Measurements from ENCODE around the gene PNLIPRP2.

Gene PNLIPRP2

GRCh38 chr10:116632596-116633215 lies 12.0 kb downstream of the PNLIPRP2 start (continued):
- TF ChIP-seq, protein P1, sequence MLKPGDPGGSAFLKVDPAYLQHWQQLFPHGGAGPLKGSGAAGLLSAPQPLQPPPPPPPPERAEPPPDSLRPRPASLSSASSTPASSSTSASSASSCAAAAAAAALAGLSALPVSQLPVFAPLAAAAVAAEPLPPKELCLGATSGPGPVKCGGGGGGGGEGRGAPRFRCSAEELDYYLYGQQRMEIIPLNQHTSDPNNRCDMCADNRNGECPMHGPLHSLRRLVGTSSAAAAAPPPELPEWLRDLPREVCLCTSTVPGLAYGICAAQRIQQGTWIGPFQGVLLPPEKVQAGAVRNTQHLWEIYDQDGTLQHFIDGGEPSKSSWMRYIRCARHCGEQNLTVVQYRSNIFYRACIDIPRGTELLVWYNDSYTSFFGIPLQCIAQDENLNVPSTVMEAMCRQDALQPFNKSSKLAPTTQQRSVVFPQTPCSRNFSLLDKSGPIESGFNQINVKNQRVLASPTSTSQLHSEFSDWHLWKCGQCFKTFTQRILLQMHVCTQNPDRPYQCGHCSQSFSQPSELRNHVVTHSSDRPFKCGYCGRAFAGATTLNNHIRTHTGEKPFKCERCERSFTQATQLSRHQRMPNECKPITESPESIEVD (tag by site-specific recombination; IDR thresholded peaks at IDR 0.05) = no peak

DNA sequence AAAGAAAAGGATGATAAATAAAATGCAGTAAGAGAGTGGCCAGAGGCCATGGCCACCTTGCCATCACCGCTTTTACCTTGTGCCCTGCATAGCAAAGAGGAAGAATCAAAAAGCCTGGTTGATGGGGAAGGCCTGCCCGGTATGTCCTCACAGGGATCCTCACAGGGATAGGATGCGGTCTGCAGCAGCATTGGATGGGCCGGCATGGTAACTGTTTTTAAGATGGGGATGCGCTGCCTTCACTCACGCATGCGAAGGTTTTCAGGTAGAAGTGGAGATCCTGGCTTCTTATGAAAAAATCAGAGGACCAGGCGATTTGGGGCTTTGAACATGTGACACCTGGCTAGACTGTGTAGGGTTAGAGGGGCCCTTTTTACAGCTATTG lies 12.5 kb downstream of the PNLIPRP2 start:
- no peak overlapping the region for H3K4me3 ChIP-seq (ENCODE audit: low read depth, low read length)
- no peaks in the 10 kb centered on the region for H3K4me1 ChIP-seq (ENCODE audit: control insufficient read depth, insufficient read depth, low read length)
- CTCF ChIA-PET = no interaction called here
- H3K9me3 ChIP-seq (ENCODE audit: control insufficient read depth, insufficient read depth, low read depth, low read length) = no peaks in the 10 kb centered on the region
- POLR2A ChIA-PET = no interaction called here
- no peaks in the 10 kb centered on the region for H3K36me3 ChIP-seq (ENCODE audit: control insufficient read depth in 2 of 2, insufficient read depth in 1 of 2, low read length in 2 of 2)
- H3K27ac ChIP-seq (ENCODE audit: extremely low read depth, low read depth, low read length) = no peak overlapping the region
- TF ChIP-seq ZNF157 (tag by site-specific recombination; IDR thresholded peaks at IDR 0.05) = no peak
- TF ChIP-seq, protein P2, sequence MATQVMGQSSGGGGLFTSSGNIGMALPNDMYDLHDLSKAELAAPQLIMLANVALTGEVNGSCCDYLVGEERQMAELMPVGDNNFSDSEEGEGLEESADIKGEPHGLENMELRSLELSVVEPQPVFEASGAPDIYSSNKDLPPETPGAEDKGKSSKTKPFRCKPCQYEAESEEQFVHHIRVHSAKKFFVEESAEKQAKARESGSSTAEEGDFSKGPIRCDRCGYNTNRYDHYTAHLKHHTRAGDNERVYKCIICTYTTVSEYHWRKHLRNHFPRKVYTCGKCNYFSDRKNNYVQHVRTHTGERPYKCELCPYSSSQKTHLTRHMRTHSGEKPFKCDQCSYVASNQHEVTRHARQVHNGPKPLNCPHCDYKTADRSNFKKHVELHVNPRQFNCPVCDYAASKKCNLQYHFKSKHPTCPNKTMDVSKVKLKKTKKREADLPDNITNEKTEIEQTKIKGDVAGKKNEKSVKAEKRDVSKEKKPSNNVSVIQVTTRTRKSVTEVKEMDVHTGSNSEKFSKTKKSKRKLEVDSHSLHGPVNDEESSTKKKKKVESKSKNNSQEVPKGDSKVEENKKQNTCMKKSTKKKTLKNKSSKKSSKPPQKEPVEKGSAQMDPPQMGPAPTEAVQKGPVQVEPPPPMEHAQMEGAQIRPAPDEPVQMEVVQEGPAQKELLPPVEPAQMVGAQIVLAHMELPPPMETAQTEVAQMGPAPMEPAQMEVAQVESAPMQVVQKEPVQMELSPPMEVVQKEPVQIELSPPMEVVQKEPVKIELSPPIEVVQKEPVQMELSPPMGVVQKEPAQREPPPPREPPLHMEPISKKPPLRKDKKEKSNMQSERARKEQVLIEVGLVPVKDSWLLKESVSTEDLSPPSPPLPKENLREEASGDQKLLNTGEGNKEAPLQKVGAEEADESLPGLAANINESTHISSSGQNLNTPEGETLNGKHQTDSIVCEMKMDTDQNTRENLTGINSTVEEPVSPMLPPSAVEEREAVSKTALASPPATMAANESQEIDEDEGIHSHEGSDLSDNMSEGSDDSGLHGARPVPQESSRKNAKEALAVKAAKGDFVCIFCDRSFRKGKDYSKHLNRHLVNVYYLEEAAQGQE (tag by site-specific recombination; IDR thresholded peaks at IDR 0.05) = no peak

GRCh38 chr10:116634126-116634975 lies 13.6 kb downstream of the PNLIPRP2 start:
- POLR2A ChIA-PET = no interaction called here
- H3K27ac ChIP-seq (ENCODE audit: extremely low read depth, low read depth, low read length) = no peak overlapping the region
- H3K36me3 ChIP-seq (ENCODE audit: control insufficient read depth in 2 of 2, insufficient read depth in 1 of 2, low read length in 2 of 2) = no peaks in the 10 kb centered on the region
- CTCF ChIA-PET = no interaction called here
- no peaks in the 10 kb centered on the region for H3K4me1 ChIP-seq (ENCODE audit: control insufficient read depth, insufficient read depth, low read length)
- no peaks in the 10 kb centered on the region for H3K9me3 ChIP-seq (ENCODE audit: control insufficient read depth, insufficient read depth, low read depth, low read length)
- no peak overlapping the region for H3K4me3 ChIP-seq (ENCODE audit: low read depth, low read length)
- no peak for TF ChIP-seq ZNF626 (tag by site-specific recombination; IDR thresholded peaks at IDR 0.05)
- TF ChIP-seq, protein P3, sequence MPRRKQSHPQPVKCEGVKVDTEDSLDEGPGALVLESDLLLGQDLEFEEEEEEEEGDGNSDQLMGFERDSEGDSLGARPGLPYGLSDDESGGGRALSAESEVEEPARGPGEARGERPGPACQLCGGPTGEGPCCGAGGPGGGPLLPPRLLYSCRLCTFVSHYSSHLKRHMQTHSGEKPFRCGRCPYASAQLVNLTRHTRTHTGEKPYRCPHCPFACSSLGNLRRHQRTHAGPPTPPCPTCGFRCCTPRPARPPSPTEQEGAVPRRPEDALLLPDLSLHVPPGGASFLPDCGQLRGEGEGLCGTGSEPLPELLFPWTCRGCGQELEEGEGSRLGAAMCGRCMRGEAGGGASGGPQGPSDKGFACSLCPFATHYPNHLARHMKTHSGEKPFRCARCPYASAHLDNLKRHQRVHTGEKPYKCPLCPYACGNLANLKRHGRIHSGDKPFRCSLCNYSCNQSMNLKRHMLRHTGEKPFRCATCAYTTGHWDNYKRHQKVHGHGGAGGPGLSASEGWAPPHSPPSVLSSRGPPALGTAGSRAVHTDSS (tag by site-specific recombination; IDR thresholded peaks at IDR 0.05) = no peak
- TF ChIP-seq ZNF596 (tag by site-specific recombination; IDR thresholded peaks at IDR 0.05) = peak; percentile 91
- 0 out of 2 replicates have a peak, but pooled peaks have one; percentile 44 for TF ChIP-seq PRDM1 (tag by site-specific recombination; IDR thresholded peaks at IDR 0.05)
- TF ChIP-seq ZNF521 (tag by site-specific recombination; IDR thresholded peaks at IDR 0.05) = no peak
- peak; percentile 98 for TF ChIP-seq ZNF202 (tag by site-specific recombination; IDR thresholded peaks at IDR 0.05; ENCODE audit: borderline replicate concordance)
- no peak for TF ChIP-seq REPIN1 (tag by site-specific recombination; IDR thresholded peaks at IDR 0.05; ENCODE audit: low read depth)
- no peak for TF ChIP-seq ZNF558 (tag by site-specific recombination; IDR thresholded peaks at IDR 0.05)
- no peak for TF ChIP-seq KLF7 (tag by site-specific recombination; IDR thresholded peaks at IDR 0.05; ENCODE audit: borderline replicate concordance)

Measured in HEK293 (cell line).